ENCODE measurements around the gene KPNB1. TPM values are rescaled to one million over a fixed set of nuclear protein-coding genes. Genes with fewer than 3 reads are reported as not detected.

KPNB1 gene
- total RNA-seq, 1 donor from 2014 or later = 298 TPM

GRCh38 chr17:47653442-47653841 is 3.7 kb downstream of the KPNB1 start:
- Mint-ChIP-seq H3K27ac (ENCODE audit: unreplicated experiment) (no peak overlapping the region), H3K36me3 (ENCODE audit: low read depth) (peaks cover 33% of the 10 kb centered on the region), H3K27me3 (ENCODE audit: low read depth) (no peaks in the 10 kb centered on the region), H3K9me3 (ENCODE audit: low read depth) (no peaks in the 10 kb centered on the region), H3K4me1 (ENCODE audit: low read depth) (peaks cover 53% of the 10 kb centered on the region), H3K4me3 (ENCODE audit: unreplicated experiment) (no peak overlapping the region)
- no peak for TF ChIP-seq CTCF (IDR thresholded peaks at IDR 0.05)
- DNase-seq (ENCODE audit: low spot score) = no peak

- Mint-ChIP-seq H3K36me3 (ENCODE audit: low read depth) (peaks cover 40% of the 10 kb centered on the region), H3K27me3 (ENCODE audit: low read depth) (no peaks in the 10 kb centered on the region), H3K27ac (ENCODE audit: unreplicated experiment) (no peak overlapping the region), H3K9me3 (ENCODE audit: low read depth) (no peaks in the 10 kb centered on the region), H3K4me1 (ENCODE audit: low read depth) (peaks cover 43% of the 10 kb centered on the region), H3K4me3 (ENCODE audit: unreplicated experiment) (no peak overlapping the region)
- DNase-seq (ENCODE audit: low spot score) = no peak
- TF ChIP-seq CTCF (IDR thresholded peaks at IDR 0.05) = no peak
These were observed 5.3 kb downstream of the KPNB1 start for GRCh38 chr17:47654991-47655390.

- Mint-ChIP-seq H3K27ac (ENCODE audit: unreplicated experiment) (no peak overlapping the region), H3K27me3 (ENCODE audit: low read depth) (no peaks in the 10 kb centered on the region), H3K4me3 (ENCODE audit: unreplicated experiment) (no peak overlapping the region), H3K36me3 (ENCODE audit: low read depth) (peaks cover 30% of the 10 kb centered on the region), H3K9me3 (ENCODE audit: low read depth) (no peaks in the 10 kb centered on the region), H3K4me1 (ENCODE audit: low read depth) (peaks cover 5% of the 10 kb centered on the region)
- no peak for DNase-seq (ENCODE audit: low spot score)
- TF ChIP-seq CTCF (IDR thresholded peaks at IDR 0.05) = peak; percentile 9
These were observed 10.4 kb downstream of the KPNB1 start for GRCh38 chr17:47660064-47660492.

GRCh38 chr17:47663912-47664623 is 14.3 kb downstream of the KPNB1 start:
- H3K4me3 Mint-ChIP-seq (ENCODE audit: unreplicated experiment) = no peak overlapping the region
- no peak overlapping the region for H3K27ac Mint-ChIP-seq (ENCODE audit: unreplicated experiment)
- H3K27me3 Mint-ChIP-seq (ENCODE audit: low read depth) = no peaks in the 10 kb centered on the region
- no peak for DNase-seq (ENCODE audit: low spot score)
- H3K9me3 Mint-ChIP-seq (ENCODE audit: low read depth) = no peaks in the 10 kb centered on the region
- peak; percentile 86 for TF ChIP-seq CTCF (IDR thresholded peaks at IDR 0.05)
- H3K4me1 Mint-ChIP-seq (ENCODE audit: low read depth) = no peaks in the 10 kb centered on the region
- peaks cover 32% of the 10 kb centered on the region for H3K36me3 Mint-ChIP-seq (ENCODE audit: low read depth)

- DNase-seq (ENCODE audit: low spot score) = no peak
- H3K27ac Mint-ChIP-seq (ENCODE audit: unreplicated experiment) = no peak overlapping the region
- no peaks in the 10 kb centered on the region for H3K27me3 Mint-ChIP-seq (ENCODE audit: low read depth)
- peak; percentile 59 for TF ChIP-seq CTCF (IDR thresholded peaks at IDR 0.05)
- no peaks in the 10 kb centered on the region for H3K4me1 Mint-ChIP-seq (ENCODE audit: low read depth)
- no peaks in the 10 kb centered on the region for H3K9me3 Mint-ChIP-seq (ENCODE audit: low read depth)
- peaks cover 33% of the 10 kb centered on the region for H3K36me3 Mint-ChIP-seq (ENCODE audit: low read depth)
- H3K4me3 Mint-ChIP-seq (ENCODE audit: unreplicated experiment) = no peak overlapping the region
These were observed 14.9 kb downstream of the KPNB1 start for GRCh38 chr17:47664624-47664941.
